ENCODE data around the gene ROCK2. TPM values are rescaled to one million over a fixed set of nuclear protein-coding genes. Genes with fewer than 3 reads are reported as not detected.

ROCK2 gene
- total RNA-seq, 1 donor from 2014 or later: 41.7 TPM

DNA sequence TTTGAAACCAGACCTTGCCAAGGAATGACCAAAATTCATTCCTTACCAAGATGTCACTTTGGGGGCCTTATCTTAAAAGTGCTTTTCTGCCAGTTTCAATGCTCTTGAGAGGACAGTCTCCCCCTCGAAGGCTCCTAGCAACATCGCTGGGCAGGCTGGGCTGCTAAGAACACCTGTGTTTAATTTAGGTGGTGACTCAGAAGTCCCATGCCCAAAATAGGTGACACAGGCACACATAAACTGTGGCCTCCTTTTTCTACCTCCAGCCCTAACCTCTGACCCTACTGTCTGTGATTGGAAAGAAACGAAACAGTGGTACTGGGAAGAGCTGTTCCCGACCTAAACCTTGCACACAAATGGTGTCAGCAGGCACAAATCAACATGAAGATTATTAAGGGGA lies 28.7 kb upstream of the ROCK2 start:
- TF ChIP-seq, protein P1, sequence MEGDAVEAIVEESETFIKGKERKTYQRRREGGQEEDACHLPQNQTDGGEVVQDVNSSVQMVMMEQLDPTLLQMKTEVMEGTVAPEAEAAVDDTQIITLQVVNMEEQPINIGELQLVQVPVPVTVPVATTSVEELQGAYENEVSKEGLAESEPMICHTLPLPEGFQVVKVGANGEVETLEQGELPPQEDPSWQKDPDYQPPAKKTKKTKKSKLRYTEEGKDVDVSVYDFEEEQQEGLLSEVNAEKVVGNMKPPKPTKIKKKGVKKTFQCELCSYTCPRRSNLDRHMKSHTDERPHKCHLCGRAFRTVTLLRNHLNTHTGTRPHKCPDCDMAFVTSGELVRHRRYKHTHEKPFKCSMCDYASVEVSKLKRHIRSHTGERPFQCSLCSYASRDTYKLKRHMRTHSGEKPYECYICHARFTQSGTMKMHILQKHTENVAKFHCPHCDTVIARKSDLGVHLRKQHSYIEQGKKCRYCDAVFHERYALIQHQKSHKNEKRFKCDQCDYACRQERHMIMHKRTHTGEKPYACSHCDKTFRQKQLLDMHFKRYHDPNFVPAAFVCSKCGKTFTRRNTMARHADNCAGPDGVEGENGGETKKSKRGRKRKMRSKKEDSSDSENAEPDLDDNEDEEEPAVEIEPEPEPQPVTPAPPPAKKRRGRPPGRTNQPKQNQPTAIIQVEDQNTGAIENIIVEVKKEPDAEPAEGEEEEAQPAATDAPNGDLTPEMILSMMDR (conservative IDR thresholded peaks at IDR 0.05): no peak

DNA sequence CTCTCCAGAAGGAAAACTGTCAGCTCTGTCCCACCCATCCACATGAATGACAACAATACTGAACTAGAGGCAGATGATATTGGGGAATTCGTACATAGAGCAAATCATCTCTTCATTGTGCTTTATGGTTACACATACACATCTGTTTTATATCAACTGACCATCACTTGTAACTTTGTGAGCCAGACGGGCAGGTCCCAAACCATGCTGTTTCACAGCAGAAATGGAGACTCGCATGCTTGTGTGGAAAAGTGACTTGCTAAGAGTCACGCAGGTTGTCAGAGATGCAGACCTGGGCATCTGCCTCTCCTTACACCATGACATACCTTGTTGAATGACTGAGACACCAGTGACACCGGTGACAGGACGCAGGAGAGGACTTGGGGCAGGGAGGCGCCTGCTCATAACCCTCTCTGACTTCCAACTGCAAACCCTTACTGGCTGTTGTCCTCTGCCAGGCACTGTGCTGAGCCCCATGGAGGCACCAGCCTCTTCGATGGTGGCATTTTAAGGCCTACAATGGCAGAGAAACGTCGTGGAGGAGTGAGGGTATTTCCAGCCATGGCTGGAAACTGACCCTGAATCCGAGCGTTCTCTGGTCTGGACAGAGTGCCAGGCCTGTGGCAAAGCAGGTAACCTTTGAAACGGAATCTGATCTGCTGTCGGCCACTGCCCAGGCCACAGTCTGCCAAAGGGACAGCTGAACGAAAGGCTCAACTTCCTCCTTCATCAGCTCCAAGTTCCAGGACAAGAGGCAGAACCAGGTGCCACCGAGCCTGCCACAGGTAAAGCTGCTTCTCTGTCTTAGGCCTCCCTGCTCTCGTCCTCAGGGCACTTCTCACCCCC lies 26.9 kb upstream of the ROCK2 start:
- TF ChIP-seq, protein P1 (conservative IDR thresholded peaks at IDR 0.05): no peak
- Mint-ChIP-seq H3K9me3 (no peaks in the 10 kb centered on the region), H3K36me3 (no peaks in the 10 kb centered on the region), H3K4me1 (ENCODE audit: unreplicated experiment) (peaks cover 27% of the 10 kb centered on the region), H3K27me3 (no peaks in the 10 kb centered on the region), H3K27ac (peak overlapping the region; percentile 66), H3K4me3 (peak overlapping the region; percentile 34)
- DNase-seq (ENCODE audit: extremely low spot score, unreplicated experiment): no peak

More for the DNA sequence above, 28.7 kb upstream of the ROCK2 start:
- Mint-ChIP-seq H3K27ac (no peak overlapping the region), H3K27me3 (no peaks in the 10 kb centered on the region), H3K4me1 (ENCODE audit: unreplicated experiment) (peaks cover 29% of the 10 kb centered on the region), H3K36me3 (no peaks in the 10 kb centered on the region), H3K4me3 (no peak overlapping the region), H3K9me3 (no peaks in the 10 kb centered on the region)
- DNase-seq (ENCODE audit: extremely low spot score, unreplicated experiment): no peak

DNA sequence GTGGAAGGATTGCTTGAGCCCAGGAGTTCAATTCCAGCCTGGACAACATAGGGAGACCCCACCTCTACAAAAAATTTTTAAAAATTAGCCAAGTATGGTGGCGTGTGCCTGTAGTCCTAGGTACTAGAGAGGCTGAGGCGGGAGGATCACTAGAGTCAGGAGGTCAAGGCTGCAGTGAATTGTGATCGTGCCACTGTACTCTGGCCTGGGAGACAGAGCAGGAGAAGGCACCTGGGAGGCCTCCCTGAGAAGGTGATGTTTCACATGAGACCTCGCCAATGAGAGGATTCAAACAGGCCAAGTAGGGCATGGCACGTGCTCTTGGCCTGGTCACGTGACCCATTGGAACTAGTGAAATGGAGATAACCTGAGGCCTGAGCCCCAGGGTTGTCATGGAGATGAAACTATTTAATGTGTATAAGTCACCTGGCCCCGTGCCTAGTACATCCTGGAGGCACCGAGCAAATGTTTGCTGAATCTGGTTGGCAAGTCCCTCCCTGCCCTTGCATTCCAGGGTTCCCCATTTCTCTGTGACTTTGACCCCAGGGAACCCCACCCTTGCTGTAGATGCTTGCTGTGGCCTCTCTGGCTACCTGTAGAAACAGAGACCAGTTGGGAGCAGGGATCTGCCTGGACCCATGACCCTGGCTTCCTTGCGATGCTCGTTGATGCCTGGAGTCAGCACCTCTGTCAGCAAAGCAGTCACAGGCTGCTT lies 26.1 kb upstream of the ROCK2 start:
- Mint-ChIP-seq H3K27ac (peak overlapping the region; percentile 66), H3K4me1 (ENCODE audit: unreplicated experiment) (peaks cover 30% of the 10 kb centered on the region), H3K4me3 (peak overlapping the region; percentile 34), H3K9me3 (no peaks in the 10 kb centered on the region), H3K36me3 (no peaks in the 10 kb centered on the region), H3K27me3 (no peaks in the 10 kb centered on the region)
- TF ChIP-seq, protein P1 (conservative IDR thresholded peaks at IDR 0.05): no peak
- no peak for DNase-seq (ENCODE audit: extremely low spot score, unreplicated experiment)

DNA sequence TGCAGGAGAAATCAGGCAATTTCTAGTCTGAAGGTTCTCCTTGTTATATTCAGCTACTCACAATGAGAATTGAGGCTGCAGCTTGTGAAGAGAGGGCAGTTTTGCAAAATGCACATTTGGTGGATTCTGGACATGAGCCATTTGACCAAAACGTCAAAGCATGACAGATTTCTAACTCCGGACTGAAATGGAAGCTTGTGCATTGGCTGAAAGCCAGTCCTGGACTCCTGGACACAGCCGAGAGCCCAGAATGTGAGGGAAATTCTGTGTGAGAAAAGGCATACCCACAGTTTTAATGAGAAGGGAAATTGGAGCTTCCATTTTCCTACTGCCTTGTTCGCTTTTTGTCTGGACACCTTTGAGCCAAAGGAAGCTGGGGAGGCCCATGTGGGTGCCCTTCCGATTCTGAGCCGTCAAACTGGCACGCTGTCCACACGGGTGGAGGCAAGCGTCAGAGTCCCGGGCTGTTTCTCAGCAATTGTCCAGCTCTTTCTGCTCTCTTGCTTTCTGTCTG lies 23.7 kb upstream of the ROCK2 start:
- H3K36me3 Mint-ChIP-seq: no peaks in the 10 kb centered on the region
- no peak for DNase-seq (ENCODE audit: extremely low spot score, unreplicated experiment)
- no peaks in the 10 kb centered on the region for H3K27me3 Mint-ChIP-seq
- peaks cover 17% of the 10 kb centered on the region for H3K4me1 Mint-ChIP-seq (ENCODE audit: unreplicated experiment)
- H3K4me3 Mint-ChIP-seq: no peak overlapping the region
- no peak overlapping the region for H3K27ac Mint-ChIP-seq
- no peaks in the 10 kb centered on the region for H3K9me3 Mint-ChIP-seq
- TF ChIP-seq, protein P1 (conservative IDR thresholded peaks at IDR 0.05): no peak

DNA sequence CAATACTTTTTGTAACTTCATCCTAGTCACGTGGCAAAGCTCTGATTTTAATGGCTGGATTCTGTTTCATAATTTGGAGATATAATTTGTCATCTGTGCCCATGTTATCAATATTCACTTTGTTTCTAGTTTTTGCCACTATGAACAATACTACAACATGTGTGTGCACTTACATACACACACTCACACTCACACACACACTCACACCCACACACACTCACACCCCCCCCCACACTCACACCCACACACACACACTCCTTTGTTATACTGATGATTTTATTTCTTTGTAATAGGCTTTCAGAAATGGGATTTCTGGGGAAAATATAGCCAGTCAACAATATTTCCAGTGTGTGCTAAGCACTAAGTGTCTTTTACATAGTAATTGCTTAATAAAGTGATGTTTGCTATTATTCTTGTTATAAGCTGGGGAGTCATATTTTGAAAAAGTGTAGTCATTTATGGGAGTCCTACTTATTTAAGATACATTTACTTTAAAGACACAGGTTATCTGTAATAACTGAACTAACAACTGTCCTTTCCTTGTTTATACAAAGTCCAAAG lies 22.8 kb upstream of the ROCK2 start:
- H3K4me1 Mint-ChIP-seq (ENCODE audit: unreplicated experiment): peaks cover 15% of the 10 kb centered on the region
- no peak for DNase-seq (ENCODE audit: extremely low spot score, unreplicated experiment)
- H3K9me3 Mint-ChIP-seq: no peaks in the 10 kb centered on the region
- H3K36me3 Mint-ChIP-seq: no peaks in the 10 kb centered on the region
- TF ChIP-seq, protein P1 (conservative IDR thresholded peaks at IDR 0.05): no peak
- no peak overlapping the region for H3K4me3 Mint-ChIP-seq
- no peak overlapping the region for H3K27ac Mint-ChIP-seq
- H3K27me3 Mint-ChIP-seq: peaks cover 3% of the 10 kb centered on the region

All from type B pancreatic cell (in vitro differentiated cells).